HG03469 (cell line): ENCODE data around the gene PLD3.
"Not testable (repeated sequence)": the region's sequence is repeated elsewhere in the genome, so short reads cannot be mapped to it uniquely, and the experiment has no call there.

Experiments used
- ATAC-seq: cut with Tn5 transposase; IDR thresholded peaks from one replicate; pipeline ENCODE4 v1.9.1; 2021; ENCODE audit warnings: mild to moderate bottlenecking, moderate library complexity, moderate number of reproducible peaks; ENCODE audit not compliant: unreplicated experiment

Gene PLD3

GRCh38 chr19:40387155-40387554 lies 38.7 kb downstream of the PLD3 start:
- no peak for ATAC-seq

- no peak for ATAC-seq
Observed at GRCh38 chr19:40388481-40388880, 40.0 kb downstream of the PLD3 start.

- no peak for ATAC-seq
Observed at GRCh38 chr19:40389404-40390083, 41.0 kb downstream of the PLD3 start.

- ATAC-seq, result no peak
Observed at GRCh38 chr19:40390084-40390742, 41.7 kb downstream of the PLD3 start, which contains the start of gene HIPK4. Gene HIPK4, minus strand, starts transcription at chr19:40390181. Its CDS starts 279 bp downstream, at chr19:40389902.

- ATAC-seq, result no peak
Observed at GRCh38 chr19:40392123-40392522, 43.6 kb downstream of the PLD3 start.

- ATAC-seq, result no peak
Observed at GRCh38 chr19:40392894-40393517, 44.5 kb downstream of the PLD3 start.

GRCh38 chr19:40393894-40394815 lies 45.7 kb downstream of the PLD3 start:
- ATAC-seq, result no peak

- no peak for ATAC-seq
Observed at GRCh38 chr19:40394816-40395210, 46.3 kb downstream of the PLD3 start.

GRCh38 chr19:40395956-40396355 lies 47.5 kb downstream of the PLD3 start:
- no peak for ATAC-seq

- no peak for ATAC-seq
Observed at GRCh38 chr19:40396886-40397567, 48.5 kb downstream of the PLD3 start.

- ATAC-seq, result no peak
Observed at GRCh38 chr19:40397568-40397906, 49.0 kb downstream of the PLD3 start.

GRCh38 chr19:40398417-40399131 lies 50.1 kb downstream of the PLD3 start:
- no peak for ATAC-seq

GRCh38 chr19:40400559-40400958 lies 52.1 kb downstream of the PLD3 start:
- no peak for ATAC-seq

- ATAC-seq, result no peak
Observed at GRCh38 chr19:40403262-40403984, 54.9 kb downstream of the PLD3 start.

- no peak for ATAC-seq
Observed at GRCh38 chr19:40407714-40408597, 59.5 kb downstream of the PLD3 start.

GRCh38 chr19:40408598-40408925 lies 60.1 kb downstream of the PLD3 start:
- ATAC-seq, result not testable (repeated sequence)

- ATAC-seq, result no peak
Observed at GRCh38 chr19:40410030-40410389, 61.5 kb downstream of the PLD3 start.

- no peak for ATAC-seq
Observed at GRCh38 chr19:40411125-40411842, 62.8 kb downstream of the PLD3 start.
